HEK293T (cell line): ENCODE measurements around the gene VPS41.

Experiments
- BHLHE40 ChIP-seq: fragments of 450-650 bp; IDR thresholded peaks from 2 replicates; pipeline ENCODE4 v1.6.1; 2016; ENCODE audit warnings: mild to moderate bottlenecking, moderate library complexity, borderline replicate concordance
- FOXK2 ChIP-seq: fragments of 450-650 bp; IDR thresholded peaks from 2 replicates; pipeline ENCODE4 v1.6.1; 2016; ENCODE audit warnings: mild to moderate bottlenecking
- SP1 ChIP-seq: fragments of 450-650 bp; IDR thresholded peaks from 2 replicates; pipeline ENCODE4 v1.6.1; 2017
- SUZ12 ChIP-seq: fragments of 450-650 bp; IDR thresholded peaks from 2 replicates; pipeline ENCODE4 v1.6.1; 2016; ENCODE audit warnings: mild to moderate bottlenecking
- TARDBP ChIP-seq: fragments of 450-650 bp; IDR thresholded peaks from 2 replicates; pipeline ENCODE4 v1.6.1; 2016
- ZNF384 ChIP-seq: fragments of 450-650 bp; IDR thresholded peaks from 2 replicates; pipeline ENCODE4 v1.6.1; 2016

DNA sequence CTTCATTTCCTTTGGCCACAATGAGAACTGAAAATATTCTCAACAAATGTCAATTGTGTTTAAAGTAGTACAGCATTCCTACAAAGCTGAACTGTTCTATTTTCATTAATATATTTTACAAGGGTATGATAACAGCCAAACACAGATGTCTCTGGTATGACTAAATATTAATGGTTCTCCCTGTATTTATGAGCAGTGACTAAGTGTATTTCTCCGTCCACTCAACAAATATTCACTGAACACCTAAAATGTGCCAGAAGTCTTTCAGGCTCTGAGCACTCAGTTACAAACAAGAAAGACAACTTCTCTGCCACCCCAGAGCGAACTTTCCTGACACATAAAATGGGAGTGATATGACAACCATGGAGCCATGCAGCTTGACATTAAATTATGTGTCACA is 135.6 kb downstream of the VPS41 start:
- TF ChIP-seq SUZ12 (no peak), SP1 (no peak), FOXK2 (no peak), BHLHE40 (no peak), ZNF384 (no peak), TARDBP (no peak)
